IMR-90 (cell line): ENCODE data around the gene CKLF. TPM values are rescaled to one million over a fixed set of nuclear protein-coding genes. Genes with fewer than 3 reads are reported as not detected.

Experiments used
- ATAC-seq: fragments of 200-7000 bp; cut with Tn5 transposase; 2 replicates; pipeline ENCODE4 v1.9.1; 2020; ENCODE audit warnings: low read depth, mild to moderate bottlenecking, moderate library complexity
- BruUV-seq: library from RNA; stranded (reverse); fragments of 400-500 nt; replicated peaks from 2 replicates; lab custom pipeline; 2021; lab: Mats Ljungman, UMichigan
- CTCF ChIA-PET: fragments of 300-600 bp; formaldehyde crosslinking; extraction: SDS; loops from one replicate; lab custom pipeline; 2021; ENCODE audit warnings: antibody characterized with exemption; lab: Yijun Ruan, JAX
- POLR2A ChIA-PET: fragments of 300-600 bp; sonication (Branson Sonifier 250); formaldehyde crosslinking; loops from one replicate; lab custom pipeline; 2022; ENCODE audit warnings: antibody characterized with exemption; ENCODE audit not compliant: unreplicated experiment; lab: Charles Lee
- DNase-seq: peaks from one replicate; pipeline ENCODE4 v3.0.0; 2013
- H2AFZ ChIP-seq: replicated peaks from 2 replicates; pipeline ENCODE3; 2013; ENCODE audit warnings: low read length, mild to moderate bottlenecking; ENCODE audit not compliant: poor library complexity
- H2AK5ac ChIP-seq: 2 replicates; pipeline ENCODE4 v1.6.1; 2013; ENCODE audit warnings: low read depth, low read length, inconsistent platforms
- H2AK9ac ChIP-seq: replicated peaks from 2 replicates; pipeline ENCODE3; 2013; ENCODE audit warnings: mild to moderate bottlenecking, low read depth, low read length, moderate library complexity; ENCODE audit not compliant: poor library complexity
- H2BK120ac ChIP-seq: 2 replicates; pipeline ENCODE4 v1.6.1; 2013; ENCODE audit warnings: low read depth, low read length, inconsistent platforms
- H2BK15ac ChIP-seq: 3 replicates; pipeline ENCODE4 v1.6.1; 2013; ENCODE audit warnings: low read depth, low read length, inconsistent platforms
- H2BK20ac ChIP-seq: 2 replicates; pipeline ENCODE4 v1.6.1; 2013; ENCODE audit warnings: low read depth, mild to moderate bottlenecking, inconsistent platforms, low read length, moderate library complexity
- H2BK5ac ChIP-seq: 2 replicates; pipeline ENCODE4 v1.6.1; 2013; ENCODE audit warnings: mild to moderate bottlenecking, low read depth, low read length, inconsistent platforms; ENCODE audit not compliant: poor library complexity, severe bottlenecking
- H3K14ac ChIP-seq: replicated peaks from 2 replicates; pipeline ENCODE4 v1.6.1; 2013; ENCODE audit warnings: low read depth, low read length, inconsistent platforms
- H3K18ac ChIP-seq: 2 replicates; pipeline ENCODE4 v1.6.1; 2013; ENCODE audit warnings: low read depth, low read length, control low read depth
- H3K23ac ChIP-seq: 2 replicates; pipeline ENCODE4 v1.6.1; 2013; ENCODE audit warnings: low read depth, low read length, inconsistent platforms
- H3K27ac ChIP-seq: 2 replicates; pipeline ENCODE4 v1.5.1; 2013; ENCODE audit warnings: mild to moderate bottlenecking, control low read depth, low read length; ENCODE audit not compliant: insufficient read depth
- H3K27me3 ChIP-seq: 2 replicates; pipeline ENCODE4 v1.6.1; 2013; ENCODE audit warnings: low read length; ENCODE audit not compliant: control insufficient read depth, insufficient read depth
- H3K36me3 ChIP-seq: 2 replicates; pipeline ENCODE4 v1.6.1; 2013; ENCODE audit warnings: low read length, mixed read lengths; ENCODE audit not compliant: control insufficient read depth, insufficient read depth
- H3K4ac ChIP-seq: 2 replicates; pipeline ENCODE4 v1.6.1; 2013; ENCODE audit warnings: low read depth, low read length, inconsistent platforms
- H3K4me1 ChIP-seq: 2 replicates; pipeline ENCODE4 v1.6.1; 2013; ENCODE audit warnings: low read length, mixed read lengths; ENCODE audit not compliant: control insufficient read depth, insufficient read depth
- H3K4me2 ChIP-seq: 2 replicates; pipeline ENCODE4 v1.6.1; 2013; ENCODE audit warnings: low read depth, mild to moderate bottlenecking, control low read depth, low read length, moderate library complexity
- H3K4me3 ChIP-seq: 2 replicates; pipeline ENCODE4 v1.5.1; 2013; ENCODE audit warnings: low read depth, mild to moderate bottlenecking, control low read depth, low read length, moderate library complexity; ENCODE audit not compliant: insufficient read depth
- H3K56ac ChIP-seq: 2 replicates; pipeline ENCODE4 v1.6.1; 2013; ENCODE audit warnings: low read length, inconsistent platforms; ENCODE audit not compliant: insufficient read depth; ENCODE audit errors: extremely low read depth
- H3K79me1 ChIP-seq, 2 experiments: 2 replicates each; pipeline ENCODE4 v1.6.1; 2013; ENCODE audit warnings: low read length in 2 of 2, inconsistent platforms in 1 of 2, low read depth in 1 of 2
- H3K9ac ChIP-seq: 2 replicates; pipeline ENCODE4 v1.6.1; 2013; ENCODE audit warnings: low read depth, low read length, control low read depth
- H3K9me1 ChIP-seq: 2 replicates; pipeline ENCODE4 v1.6.1; 2013; ENCODE audit warnings: low read length, inconsistent platforms; ENCODE audit not compliant: insufficient read depth
- H3K9me3 ChIP-seq: 2 replicates; pipeline ENCODE4 v1.6.1; 2013; ENCODE audit warnings: low read length; ENCODE audit not compliant: control insufficient read depth, insufficient read depth
- H4K20me1 ChIP-seq: 2 replicates; pipeline ENCODE4 v1.6.1; 2013; ENCODE audit warnings: low read length, inconsistent platforms; ENCODE audit not compliant: insufficient read depth
- H4K5ac ChIP-seq: 2 replicates; pipeline ENCODE4 v1.6.1; 2013; ENCODE audit warnings: mild to moderate bottlenecking, low read depth, low read length, control low read depth
- H4K8ac ChIP-seq, 2 experiments: 2 replicates each; pipeline ENCODE4 v1.6.1; 2013; ENCODE audit warnings: low read depth in 2 of 2, low read length in 2 of 2, control low read depth in 1 of 2, inconsistent platforms in 1 of 2
- H4K91ac ChIP-seq: 2 replicates; pipeline ENCODE4 v1.6.1; 2013; ENCODE audit warnings: low read depth, low read length, inconsistent platforms; ENCODE audit not compliant: insufficient read depth
- BHLHE40 ChIP-seq: fragments of 150-350 bp; IDR thresholded peaks from 2 replicates; pipeline ENCODE4 v1.6.1; 2016; ENCODE audit warnings: mild to moderate bottlenecking, low read depth, low read length
- CEBPB ChIP-seq: IDR thresholded peaks from 2 replicates; pipeline ENCODE4 v1.6.1; 2012; ENCODE audit warnings: low read depth, low read length, improper control_type of control experiment
- CHD1 ChIP-seq: IDR thresholded peaks from 2 replicates; pipeline ENCODE4 v1.6.1; 2012; ENCODE audit warnings: low read depth, low read length, improper control_type of control experiment
- CTCF ChIP-seq: conservative IDR thresholded peaks from 2 replicates; pipeline ENCODE4 v1.5.1; 2012; ENCODE audit warnings: mild to moderate bottlenecking, low read depth, low read length, improper control_type of control experiment
- ELK1 ChIP-seq: fragments of 150-350 bp; IDR thresholded peaks from 2 replicates; pipeline ENCODE4 v1.6.1; 2016; ENCODE audit warnings: low read depth, mild to moderate bottlenecking, low read length, moderate library complexity, borderline replicate concordance
- MAFK ChIP-seq: IDR thresholded peaks from 2 replicates; pipeline ENCODE4 v1.6.1; 2012; ENCODE audit warnings: low read depth, low read length, improper control_type of control experiment
- MAZ ChIP-seq: IDR thresholded peaks from 2 replicates; pipeline ENCODE4 v1.6.1; 2012; ENCODE audit warnings: low read depth, mild to moderate bottlenecking, low read length, improper control_type of control experiment, moderate library complexity, borderline replicate concordance
- MXI1 ChIP-seq: IDR thresholded peaks from 2 replicates; pipeline ENCODE4 v1.6.1; 2012; ENCODE audit warnings: low read depth, mild to moderate bottlenecking, low read length, moderate library complexity, borderline replicate concordance
- NFE2L2 ChIP-seq: fragments of 150-350 bp; IDR thresholded peaks from 2 replicates; pipeline ENCODE4 v1.6.1; 2016; ENCODE audit warnings: low read depth, mild to moderate bottlenecking, low read length
- POLR2A ChIP-seq: IDR thresholded peaks from 2 replicates; pipeline ENCODE4 v1.6.1; 2012; ENCODE audit warnings: mild to moderate bottlenecking, low read depth, low read length
- RAD21 ChIP-seq: IDR thresholded peaks from 2 replicates; pipeline ENCODE4 v1.6.1; 2012; ENCODE audit warnings: low read length, improper control_type of control experiment
- RCOR1 ChIP-seq: IDR thresholded peaks from 2 replicates; pipeline ENCODE4 v1.6.1; 2012; ENCODE audit warnings: mild to moderate bottlenecking, low read length, improper control_type of control experiment; ENCODE audit not compliant: insufficient replicate concordance
- RFX5 ChIP-seq: IDR thresholded peaks from 2 replicates; pipeline ENCODE4 v1.8.0; 2012; ENCODE audit warnings: low read depth, mild to moderate bottlenecking, low read length, moderate library complexity
- SMC3 ChIP-seq: fragments of 150-350 bp; IDR thresholded peaks from 2 replicates; pipeline ENCODE4 v1.6.1; 2016; ENCODE audit warnings: low read depth, mild to moderate bottlenecking, antibody characterized with exemption, low read length, moderate library complexity
- USF2 ChIP-seq: fragments of 150-350 bp; IDR thresholded peaks from 2 replicates; pipeline ENCODE4 v1.6.1; 2017; ENCODE audit warnings: mild to moderate bottlenecking, antibody characterized with exemption, low read length, low read depth
- WGBS, 2 experiments: methylation state at CpG; one replicate each; pipeline versions ENCODE4 v1.1.5 to v1.1.7; 2013; ENCODE audit warnings: missing lambda C conversion rate in 2 of 2; ENCODE audit not compliant: insufficient read length in 1 of 2; ENCODE audit errors: extremely low coverage in 2 of 2; 5-methylcytosine and 5-hydroxymethylcytosine counted together
- dilution Hi-C: fragments of 300-500 bp; cut with HindIII; formaldehyde crosslinking; loops from one replicate; pipeline ENCODE4 v1.14.3; 2018; ENCODE audit warnings: low sequenced_read_pairs; ENCODE audit not compliant: unreplicated experiment
- in situ Hi-C: fragments of 300-500 bp; cut with MboI; formaldehyde crosslinking; loops from 3 replicates; pipeline ENCODE4 v1.14.3; 2019; ENCODE audit warnings: low sequenced_read_pairs, inconsistent platforms, mixed read lengths
- intact Hi-C: fragments of 100-400 bp; cut with micrococcal nuclease; formaldehyde crosslinking; loops from 2 replicates; pipeline ENCODE4 v1.10.0; 2022
- polyA plus RNA-seq, 3 experiments: library from polyadenylated mRNA; depleted of rRNA; stranded (reverse); fragments of >200 nt; gene quantifications; 2 replicates each; pipeline ENCODE4 v1.2.3, GENCODE V29; 2012; ENCODE audit warnings: low replicate concordance in 1 of 3
- total RNA-seq: library from RNA; depleted of rRNA; stranded (reverse); fragments of >200 nt; gene quantifications from 2 replicates; pipeline ENCODE4 v1.2.3, GENCODE V29; 2012

Gene CKLF
- total and polyA plus RNA-seq, 2 of the 4 experiments (the other 2 are of a cell fraction), result 60.8 to 92.2 TPM

- intact Hi-C loops, result no loop called here
- H2AFZ ChIP-seq, result no peak overlapping the region
- peak overlapping the region; percentile 98 for H2AK5ac ChIP-seq
- H3K56ac ChIP-seq, result peak overlapping the region; percentile 88
- no peaks in the 10 kb centered on the region for H3K27me3 ChIP-seq
- TF ChIP-seq NFE2L2 (no peak), ELK1 (no peak), POLR2A (no peak), BHLHE40 (no peak), RAD21 (no peak), RCOR1 (no peak), MAZ (no peak), CEBPB (no peak), USF2 (no peak), MXI1 (no peak), CHD1 (no peak), SMC3 (no peak), CTCF (no peak), MAFK (no peak), RFX5 (no peak)
- ATAC-seq (no peak), DNase-seq (no peak)
- H3K4me1 ChIP-seq, result peaks cover 36% of the 10 kb centered on the region
- H3K36me3 ChIP-seq, result peaks cover 2% of the 10 kb centered on the region; the same call in 1 of the 2 replicates
- H3K27ac ChIP-seq, result peak overlapping the region; percentile 95
- H2BK120ac ChIP-seq, result peak overlapping the region; percentile 97
- dilution Hi-C loops, result no loop called here
- peak overlapping the region; percentile 91 to 99 for H4K8ac ChIP-seq
- H3K4me3 ChIP-seq, result no peak overlapping the region
- H3K18ac ChIP-seq, result peak overlapping the region; percentile 91
- no peaks in the 10 kb centered on the region; the same call in 1 of the 2 replicates for H4K20me1 ChIP-seq
- in situ Hi-C loops, result no loop called here
- WGBS, 2 experiments, result 80% methylated on average over 1 of the region's 8 CpGs; no CpG with 5 or more reads in 1 of the 2 experiments
- H4K91ac ChIP-seq, result peak overlapping the region; percentile 99
- H4K5ac ChIP-seq, result peak overlapping the region; percentile 92
- peaks cover 3 to 46% of the 10 kb centered on the region in 2 experiments; a peak in 3 of 4 replicates for H3K79me1 ChIP-seq
- H3K9ac ChIP-seq, result peak overlapping the region; percentile 46; the same call in 1 of the 2 replicates
- H3K23ac ChIP-seq, result peak overlapping the region; percentile 90; the same call in 1 of the 2 replicates
- H3K14ac ChIP-seq, result peak overlapping the region; percentile 97
- no peaks in the 10 kb centered on the region for H3K9me3 ChIP-seq
- ChIA-PET POLR2A (no interaction called here), CTCF (no interaction called here)
- peak overlapping the region; percentile 99 for H3K4ac ChIP-seq
- H3K9me1 ChIP-seq, result peaks cover 48% of the 10 kb centered on the region
- peak overlapping the region; percentile 97; the same call in 2 of the 3 replicates for H2BK15ac ChIP-seq
- BruUV-seq, result no TSS peak
- H2BK5ac ChIP-seq, result peak overlapping the region; percentile 93
- no peak overlapping the region for H3K4me2 ChIP-seq
- H2AK9ac ChIP-seq, result peak overlapping the region; percentile 50
- peak overlapping the region; percentile 97 for H2BK20ac ChIP-seq
These were observed 34.7 kb upstream of the CKLF start for GRCh38 chr16:66517586-66518263.
